MM.1S (cell line): ENCODE results near the gene ZNF175.

Experiments
- DNase-seq: peaks from one replicate; pipeline ENCODE4 v3.0.0-alpha.2; 2015
- H2AFZ ChIP-seq: fragments of 300-600 bp; sonication (generic); 2 replicates; pipeline ENCODE4 v1.6.0; 2016; ENCODE audit warnings: antibody characterized with exemption, low read length
- H3F3A ChIP-seq: fragments of 300-600 bp; sonication (generic); 2 replicates; pipeline ENCODE4 v1.6.1; 2016; ENCODE audit warnings: mild to moderate bottlenecking, antibody characterized with exemption, low read length, moderate library complexity, mixed read lengths; ENCODE audit not compliant: insufficient read depth
- H3K27ac ChIP-seq: fragments of 300-600 bp; sonication (generic); 2 replicates; pipeline ENCODE4 v1.5.1; 2016; ENCODE audit warnings: mild to moderate bottlenecking, low read length
- H3K27me3 ChIP-seq: fragments of 300-600 bp; sonication (generic); replicated peaks from 2 replicates; pipeline ENCODE4 v1.6.0; 2016; ENCODE audit warnings: low read length; ENCODE audit not compliant: insufficient read depth
- H3K36me3 ChIP-seq: fragments of 300-600 bp; sonication (generic); replicated peaks from 2 replicates; pipeline ENCODE4 v1.6.1; 2016; ENCODE audit warnings: mild to moderate bottlenecking, low read length, mixed read lengths; ENCODE audit not compliant: insufficient read depth
- H3K4me1 ChIP-seq: fragments of 300-600 bp; sonication (generic); 2 replicates; pipeline ENCODE4 v1.6.1; 2016; ENCODE audit warnings: low read length, mixed read lengths
- H3K4me2 ChIP-seq: fragments of 300-600 bp; sonication (generic); 2 replicates; pipeline ENCODE4 v1.6.0; 2016; ENCODE audit warnings: low read depth, low read length
- H3K4me3 ChIP-seq: fragments of 300-600 bp; sonication (generic); 2 replicates; pipeline ENCODE4 v1.5.1; 2016; ENCODE audit warnings: low read length, mixed read lengths
- H3K79me2 ChIP-seq: fragments of 300-600 bp; sonication (generic); 2 replicates; pipeline ENCODE4 v1.6.1; 2016; ENCODE audit warnings: mixed run types, low read length, mixed read lengths
- H3K9ac ChIP-seq: fragments of 300-600 bp; sonication (generic); 2 replicates; pipeline ENCODE4 v1.6.1; 2016; ENCODE audit warnings: low read length, mixed read lengths
- H3K9me2 ChIP-seq: fragments of 300-600 bp; sonication (generic); replicated peaks from 2 replicates; pipeline ENCODE4 v1.6.1; 2016; ENCODE audit warnings: mild to moderate bottlenecking, low read length, mixed read lengths; ENCODE audit not compliant: insufficient read depth
- H3K9me3 ChIP-seq: fragments of 300-600 bp; sonication (generic); replicated peaks from 2 replicates; pipeline ENCODE4 v1.6.1; 2016; ENCODE audit warnings: mild to moderate bottlenecking, low read length, mixed read lengths; ENCODE audit not compliant: insufficient read depth
- H4K20me1 ChIP-seq: fragments of 300-600 bp; sonication (generic); 2 replicates; pipeline ENCODE4 v1.6.1; 2016; ENCODE audit warnings: mild to moderate bottlenecking, low read length, moderate library complexity, mixed read lengths; ENCODE audit not compliant: insufficient read depth
- EZH2 ChIP-seq: fragments of 300-600 bp; sonication (generic); optimal IDR thresholded peaks from 2 replicates; pipeline ENCODE3; 2017; ENCODE audit warnings: low read depth, mild to moderate bottlenecking, antibody characterized with exemption, low read length, mixed read lengths
- EZH2phosphoT487 ChIP-seq: fragments of 300-600 bp; sonication (generic); IDR thresholded peaks from 2 replicates; pipeline ENCODE4 v1.6.1; 2018; ENCODE audit warnings: antibody characterized with exemption, low read length
- TF ChIP-seq, protein P1 (sequence below): fragments of 300-600 bp; sonication (generic); IDR thresholded peaks from 2 replicates; pipeline ENCODE4 v1.5.1; 2016; ENCODE audit warnings: antibody characterized with exemption, low read length, mixed read lengths

ZNF175 gene

DNA sequence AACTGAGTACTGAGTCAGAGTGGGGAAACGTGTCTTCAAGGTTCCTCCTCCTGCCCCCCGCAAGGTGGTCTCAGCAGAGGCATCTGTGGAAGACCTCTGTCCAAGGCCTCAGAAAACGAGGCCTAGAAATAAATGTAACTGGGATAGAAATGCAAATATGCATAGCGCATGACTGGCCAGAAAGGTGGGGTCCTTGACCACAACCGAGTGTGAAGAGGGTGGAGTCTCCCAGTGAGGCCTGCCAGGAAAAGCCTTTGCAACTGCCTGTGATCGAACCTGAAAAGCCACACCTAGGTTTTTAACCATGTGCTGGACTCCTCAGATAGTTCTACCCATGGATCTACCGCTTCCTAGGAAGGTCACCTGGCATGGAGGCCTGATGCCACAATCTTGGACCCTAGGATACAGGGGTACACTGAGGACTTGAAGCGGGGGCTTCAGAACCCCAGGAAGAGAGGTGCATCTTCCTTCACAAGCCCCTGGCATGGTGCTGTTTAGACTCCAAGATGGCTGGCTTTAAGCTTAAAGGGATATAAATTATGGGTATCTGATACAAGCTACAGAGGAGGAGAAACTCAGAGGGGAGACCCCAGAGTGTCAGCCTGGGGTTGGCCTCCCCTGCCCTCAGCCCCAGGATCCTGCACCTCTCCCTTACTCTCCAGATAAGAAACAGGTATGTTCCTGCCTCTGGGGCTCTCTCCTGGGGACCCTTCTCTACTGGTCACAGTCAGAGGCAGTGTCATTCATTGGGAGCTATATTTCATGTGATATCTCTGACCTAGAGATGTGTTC is 21.4 kb upstream of the ZNF175 start:
- TF ChIP-seq EZH2, result no peak
- TF ChIP-seq, protein P1, sequence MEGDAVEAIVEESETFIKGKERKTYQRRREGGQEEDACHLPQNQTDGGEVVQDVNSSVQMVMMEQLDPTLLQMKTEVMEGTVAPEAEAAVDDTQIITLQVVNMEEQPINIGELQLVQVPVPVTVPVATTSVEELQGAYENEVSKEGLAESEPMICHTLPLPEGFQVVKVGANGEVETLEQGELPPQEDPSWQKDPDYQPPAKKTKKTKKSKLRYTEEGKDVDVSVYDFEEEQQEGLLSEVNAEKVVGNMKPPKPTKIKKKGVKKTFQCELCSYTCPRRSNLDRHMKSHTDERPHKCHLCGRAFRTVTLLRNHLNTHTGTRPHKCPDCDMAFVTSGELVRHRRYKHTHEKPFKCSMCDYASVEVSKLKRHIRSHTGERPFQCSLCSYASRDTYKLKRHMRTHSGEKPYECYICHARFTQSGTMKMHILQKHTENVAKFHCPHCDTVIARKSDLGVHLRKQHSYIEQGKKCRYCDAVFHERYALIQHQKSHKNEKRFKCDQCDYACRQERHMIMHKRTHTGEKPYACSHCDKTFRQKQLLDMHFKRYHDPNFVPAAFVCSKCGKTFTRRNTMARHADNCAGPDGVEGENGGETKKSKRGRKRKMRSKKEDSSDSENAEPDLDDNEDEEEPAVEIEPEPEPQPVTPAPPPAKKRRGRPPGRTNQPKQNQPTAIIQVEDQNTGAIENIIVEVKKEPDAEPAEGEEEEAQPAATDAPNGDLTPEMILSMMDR, result no peak
- no peak for TF ChIP-seq EZH2phosphoT487
- Histone ChIP-seq H3K27ac (no peak overlapping the region), H3F3A (no peaks in the 10 kb centered on the region), H3K79me2 (no peaks in the 10 kb centered on the region), H2AFZ (no peak overlapping the region), H4K20me1 (no peaks in the 10 kb centered on the region), H3K9me3 (no peaks in the 10 kb centered on the region), H3K4me1 (no peaks in the 10 kb centered on the region), H3K9me2 (no peaks in the 10 kb centered on the region), H3K36me3 (no peaks in the 10 kb centered on the region), H3K4me2 (no peak overlapping the region), H3K9ac (no peak overlapping the region), H3K4me3 (no peak overlapping the region), H3K27me3 (no peaks in the 10 kb centered on the region)
- DNase-seq, result no peak

DNA sequence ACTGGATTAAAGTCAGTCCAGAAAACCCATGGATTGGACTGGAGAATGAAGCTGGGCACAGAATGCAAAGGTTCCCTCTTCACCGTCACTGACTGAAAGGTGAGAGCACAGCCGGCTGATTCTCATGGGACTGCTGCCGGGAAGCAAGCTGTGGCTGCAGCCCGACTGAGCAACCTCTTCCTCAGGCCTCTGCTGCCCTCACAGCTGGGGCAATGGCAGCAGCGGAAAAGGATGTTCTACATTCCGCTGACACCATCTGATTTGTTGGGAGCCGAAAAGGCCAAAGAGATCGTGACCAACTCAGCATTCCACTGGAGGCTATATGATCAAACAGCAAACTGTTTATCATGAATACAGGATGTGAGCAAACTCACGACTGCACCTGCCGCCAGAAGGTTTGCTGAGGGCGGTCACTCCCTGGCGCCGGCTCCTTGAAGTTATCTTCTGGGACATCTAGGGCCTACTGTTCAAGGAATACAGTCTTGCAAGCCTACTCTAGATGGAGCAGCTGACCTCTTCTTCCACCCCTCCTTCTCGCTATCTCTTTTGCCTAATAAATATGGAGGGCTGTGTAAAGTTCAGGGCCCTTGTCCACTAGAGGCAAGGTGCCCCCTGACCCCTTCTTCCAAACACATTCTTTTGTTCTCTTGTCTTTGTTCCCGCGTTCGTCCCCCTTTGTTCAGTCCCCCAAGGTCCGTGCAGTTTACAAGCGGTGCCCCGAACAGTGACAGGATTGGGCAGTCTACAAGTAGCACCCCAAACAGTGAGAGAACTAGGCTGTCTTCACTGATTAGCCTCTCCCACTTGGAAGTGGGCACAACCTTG is 20.0 kb upstream of the ZNF175 start:
- Histone ChIP-seq H3K4me2 (no peak overlapping the region), H3F3A (no peaks in the 10 kb centered on the region), H3K27me3 (no peaks in the 10 kb centered on the region), H2AFZ (no peak overlapping the region), H3K4me3 (no peak overlapping the region), H3K36me3 (no peaks in the 10 kb centered on the region), H3K9me2 (no peaks in the 10 kb centered on the region), H4K20me1 (no peaks in the 10 kb centered on the region), H3K27ac (no peak overlapping the region), H3K4me1 (no peaks in the 10 kb centered on the region), H3K9ac (no peak overlapping the region), H3K9me3 (no peaks in the 10 kb centered on the region), H3K79me2 (no peaks in the 10 kb centered on the region)
- DNase-seq, result no peak
- TF ChIP-seq EZH2phosphoT487, result no peak
- TF ChIP-seq, protein P1, result no peak

GRCh38 chr19:51551673-51552432 is 19.2 kb upstream of the ZNF175 start:
- no peak overlapping the region for H2AFZ ChIP-seq
- no peak overlapping the region for H3K9ac ChIP-seq
- no peaks in the 10 kb centered on the region for H3K27me3 ChIP-seq
- no peak overlapping the region for H3K4me3 ChIP-seq
- H3K9me3 ChIP-seq, result no peaks in the 10 kb centered on the region
- H3K4me1 ChIP-seq, result no peaks in the 10 kb centered on the region
- no peaks in the 10 kb centered on the region for H3K36me3 ChIP-seq
- H3F3A ChIP-seq, result no peaks in the 10 kb centered on the region
- no peak for DNase-seq
- no peak for TF ChIP-seq EZH2phosphoT487
- TF ChIP-seq EZH2, result no peak
- TF ChIP-seq, protein P1, result no peak
- H3K79me2 ChIP-seq, result no peaks in the 10 kb centered on the region
- H3K9me2 ChIP-seq, result no peaks in the 10 kb centered on the region
- no peak overlapping the region for H3K27ac ChIP-seq
- H3K4me2 ChIP-seq, result no peak overlapping the region
- H4K20me1 ChIP-seq, result no peaks in the 10 kb centered on the region
